Tongue (tissue), 3 donors: ENCODE measurements around the gene PTBP1. TPM values are rescaled to one million over a fixed set of nuclear protein-coding genes. Genes with fewer than 3 reads are reported as not detected.
"Not testable (repeated sequence)": the region's sequence is repeated elsewhere in the genome, so short reads cannot be mapped to it uniquely, and the experiment has no call there.

Experiments used
- DNase-seq: peaks from one replicate; pipeline ENCODE4 v3.0.0-alpha.2; 2015
- small RNA-seq: library from RNA; depleted of rRNA; stranded (forward); fragments of <200 nt; gene quantifications from one replicate; pipeline ENCODE3, GENCODE V24; 2014; ENCODE audit warnings: low replicate concordance
- total RNA-seq: library from RNA; depleted of rRNA; stranded (reverse); fragments of >200 nt; gene quantifications from one replicate; pipeline ENCODE4 v1.2.3, GENCODE V29; 2014

The PTBP1 gene
- total RNA-seq, 1 donor from 2014 or later: 90.6 TPM

DNA sequence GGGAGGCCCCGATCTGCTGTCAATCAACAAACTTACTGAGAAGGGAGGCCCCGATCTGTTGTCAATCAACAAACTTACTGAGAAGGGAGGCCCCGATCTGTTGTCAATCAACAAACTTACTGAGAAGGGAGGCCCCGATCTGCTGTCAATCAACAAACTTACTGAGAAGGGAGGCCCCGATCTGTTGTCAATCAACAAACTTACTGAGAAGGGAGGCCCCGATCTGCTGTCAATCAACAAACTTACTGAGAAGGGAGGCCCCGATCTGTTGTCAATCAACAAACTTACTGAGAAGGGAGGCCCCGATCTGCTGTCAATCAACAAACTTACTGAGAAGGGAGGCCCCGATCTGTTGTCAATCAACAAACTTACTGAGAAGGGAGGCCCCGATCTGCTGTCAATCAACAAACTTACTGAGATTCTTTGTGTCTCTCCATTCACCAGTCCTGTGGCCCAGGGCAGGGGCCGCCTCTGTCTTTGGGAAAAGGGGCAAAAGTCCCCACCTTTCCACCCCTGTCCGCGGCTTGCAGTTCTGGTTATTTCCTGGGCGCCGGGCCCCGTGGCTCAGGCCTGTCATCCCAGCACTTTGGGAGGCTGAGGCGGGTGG lies 56.5 kb downstream of the PTBP1 start:
- not testable (repeated sequence) for DNase-seq

DNA sequence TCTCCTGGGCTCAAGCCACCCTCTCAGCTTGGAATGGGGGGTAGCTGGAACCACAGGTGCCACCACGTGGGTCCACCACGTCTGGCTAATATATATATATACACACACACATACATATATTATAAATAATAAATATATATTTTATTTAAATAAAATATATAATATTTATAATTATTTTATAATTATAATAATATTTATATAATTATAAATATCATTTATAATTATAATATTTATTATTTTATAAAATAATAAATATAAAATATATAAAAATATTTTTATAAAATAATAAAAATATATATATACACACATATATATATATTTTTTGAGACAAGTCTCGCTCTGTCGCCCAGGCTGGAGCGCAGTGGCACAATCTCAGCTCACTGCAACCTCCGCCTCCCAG lies 57.3 kb downstream of the PTBP1 start:
- no peak for DNase-seq

DNA sequence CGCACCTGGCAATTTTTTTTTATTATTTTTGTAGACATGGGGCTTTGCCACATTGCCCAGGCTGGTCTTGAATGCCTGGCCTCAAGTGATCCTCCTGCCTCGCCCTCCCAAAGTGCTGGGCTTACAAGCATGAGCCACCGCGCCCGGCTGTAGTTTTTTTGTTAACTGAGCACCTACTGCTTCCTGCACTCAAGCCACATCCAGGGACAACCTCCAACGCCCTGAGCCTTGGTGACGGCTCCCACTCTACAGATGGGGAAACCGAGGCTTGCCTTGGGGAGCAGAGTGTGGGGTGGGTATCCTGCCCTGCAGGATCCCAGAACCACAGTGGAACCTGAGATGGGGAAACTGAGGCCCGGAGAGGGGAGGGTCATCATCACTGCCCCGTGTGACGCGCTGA lies 57.9 kb downstream of the PTBP1 start:
- DNase-seq: no peak

- DNase-seq: no peak
These were observed 58.4 kb downstream of the PTBP1 start for GRCh38 chr19:855566-856120.

GRCh38 chr19:858284-858683 lies 61.0 kb downstream of the PTBP1 start:
- no peak for DNase-seq

DNA sequence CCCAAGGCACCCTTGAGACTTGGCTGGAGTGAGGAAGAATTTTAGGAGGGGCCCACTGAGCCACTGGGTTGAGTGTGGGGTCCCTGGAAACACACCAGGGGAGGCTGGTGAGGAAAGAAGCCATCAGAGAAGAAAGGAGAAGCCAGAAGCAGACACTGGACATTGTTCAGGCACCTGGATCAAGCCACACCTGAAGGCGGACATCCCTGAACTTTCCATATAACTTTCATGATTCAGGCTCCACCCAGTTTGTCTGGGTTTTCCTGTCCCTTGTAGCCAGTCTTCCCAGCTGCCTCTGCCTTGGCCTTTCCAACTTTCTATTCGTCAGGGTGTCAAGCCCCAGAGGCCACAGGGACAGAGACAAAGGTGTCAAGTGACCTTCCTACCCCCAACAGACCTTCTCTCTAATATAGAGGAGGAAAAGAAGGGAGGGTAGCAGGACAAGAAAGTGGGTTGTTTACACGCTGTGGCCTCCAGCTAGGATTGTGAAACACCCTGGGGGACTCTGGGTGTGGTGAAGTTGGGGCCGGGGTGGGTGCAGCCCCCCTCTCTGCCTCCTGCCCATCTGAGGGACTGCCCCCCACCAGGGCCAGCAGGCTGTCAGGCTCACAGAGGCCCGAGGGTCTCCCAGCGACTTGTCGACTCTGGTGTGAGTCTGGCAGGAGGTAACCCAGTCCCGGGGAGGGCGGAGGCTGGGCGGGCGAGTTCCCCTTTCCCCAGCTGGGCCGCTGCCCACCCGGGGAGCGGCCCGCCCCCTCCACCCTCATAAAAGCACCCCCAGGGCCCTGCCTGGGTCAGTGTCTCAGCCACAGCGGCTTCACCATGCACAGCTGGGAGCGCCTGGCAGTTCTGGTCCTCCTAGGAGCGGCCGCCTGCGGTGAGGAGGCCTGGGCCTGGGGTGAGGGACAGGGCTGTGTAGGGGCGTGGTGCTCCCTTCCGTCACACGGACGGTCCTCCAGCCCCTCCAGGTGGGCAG lies 61.9 kb downstream of the PTBP1 start, which contains the start of gene CFD:
TSS of gene CFD (plus strand) at position 797 of the 976 bp plus-strand sequence. CDS start at position 823, 26 bp downstream.
- DNase-seq: no peak

DNA sequence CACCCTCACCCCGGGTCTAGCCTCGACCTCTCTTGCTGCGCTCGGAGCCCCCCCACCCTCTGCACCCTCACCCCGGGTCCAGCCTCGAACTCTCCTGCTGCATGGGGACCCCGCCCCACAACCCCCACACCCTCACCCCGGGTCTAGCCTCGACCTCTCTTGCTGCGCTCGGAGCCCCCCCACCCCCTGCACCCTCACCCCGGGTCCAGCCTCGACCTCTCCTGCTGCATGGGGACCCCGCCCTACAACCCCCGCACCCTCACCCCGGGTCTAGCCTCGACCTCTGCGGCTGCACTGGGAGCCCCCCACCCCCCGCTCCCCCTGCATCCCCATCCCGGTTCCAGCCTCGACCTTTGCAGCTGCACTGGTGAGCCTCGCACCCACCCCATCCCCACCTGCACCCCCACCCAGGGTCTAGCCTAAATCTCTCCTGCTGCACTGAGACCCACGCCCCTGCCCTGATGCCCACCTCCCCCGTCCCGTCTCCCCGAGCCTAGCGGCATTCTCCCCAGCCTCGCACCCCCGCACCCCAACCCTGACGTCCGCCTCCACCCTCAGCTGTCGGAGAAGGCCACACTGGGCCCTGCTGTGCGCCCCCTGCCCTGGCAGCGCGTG lies 64.0 kb downstream of the PTBP1 start:
- DNase-seq: no peak

Small RNA genes lying within 50 kb of the gene (small RNA-seq; reads per million reads assigned to genes)
- gene MIR3187: not detected

Other genes with a start within 250 kb of the PTBP1 start
- gene BSG, start 224.9 kb upstream of the PTBP1 start, total RNA-seq: 236 TPM
- 0.41 TPM for gene HCN2, start 207.6 kb upstream of the PTBP1 start, total RNA-seq
- 25.1 TPM for gene POLRMT, start 163.9 kb upstream of the PTBP1 start, total RNA-seq
- gene FGF22, start 157.6 kb upstream of the PTBP1 start, total RNA-seq: not detected
- gene RNF126, start 134.2 kb upstream of the PTBP1 start, total RNA-seq: 30.9 TPM
- 47.8 TPM for gene FSTL3, start 121.1 kb upstream of the PTBP1 start, total RNA-seq
- gene PRSS57, start 102.0 kb upstream of the PTBP1 start, total RNA-seq: 0.82 TPM
- gene PALM, start 88.5 kb upstream of the PTBP1 start, total RNA-seq: 52.9 TPM
- 2.9 TPM for gene MISP, start 46.3 kb upstream of the PTBP1 start, total RNA-seq
- gene PLPPR3, start 24.5 kb downstream of the PTBP1 start, total RNA-seq: 0.31 TPM
- gene AZU1, start 30.4 kb downstream of the PTBP1 start, total RNA-seq: 2.5 TPM
- gene PRTN3, start 43.5 kb downstream of the PTBP1 start, total RNA-seq: 3.3 TPM
- 3.5 TPM for gene ELANE, start 54.9 kb downstream of the PTBP1 start, total RNA-seq
- gene CFD, start 62.2 kb downstream of the PTBP1 start, total RNA-seq: 5.8 TPM
- 34.4 TPM for gene MED16, start 95.7 kb downstream of the PTBP1 start, total RNA-seq
- not detected for gene RNU6-9, start 96.0 kb downstream of the PTBP1 start, total RNA-seq
- gene R3HDM4, start 115.8 kb downstream of the PTBP1 start, total RNA-seq: 23.2 TPM
- not detected for gene KISS1R, start 119.9 kb downstream of the PTBP1 start, total RNA-seq
- 5.2 TPM for gene ARID3A, start 128.6 kb downstream of the PTBP1 start, total RNA-seq
- gene WDR18, start 186.9 kb downstream of the PTBP1 start, total RNA-seq: 44.0 TPM
- not detected for gene GRIN3B, start 203.0 kb downstream of the PTBP1 start, total RNA-seq
- 72.1 TPM for gene TMEM259, start 223.7 kb downstream of the PTBP1 start, total RNA-seq
- not detected for gene RNU6-2, start 224.1 kb downstream of the PTBP1 start, total RNA-seq
- 42.3 TPM for gene CNN2, start 229.2 kb downstream of the PTBP1 start, total RNA-seq
- gene ABCA7, start 242.7 kb downstream of the PTBP1 start, total RNA-seq: 22.1 TPM